ENCODE results near the gene PPP1R13B.

DNA sequence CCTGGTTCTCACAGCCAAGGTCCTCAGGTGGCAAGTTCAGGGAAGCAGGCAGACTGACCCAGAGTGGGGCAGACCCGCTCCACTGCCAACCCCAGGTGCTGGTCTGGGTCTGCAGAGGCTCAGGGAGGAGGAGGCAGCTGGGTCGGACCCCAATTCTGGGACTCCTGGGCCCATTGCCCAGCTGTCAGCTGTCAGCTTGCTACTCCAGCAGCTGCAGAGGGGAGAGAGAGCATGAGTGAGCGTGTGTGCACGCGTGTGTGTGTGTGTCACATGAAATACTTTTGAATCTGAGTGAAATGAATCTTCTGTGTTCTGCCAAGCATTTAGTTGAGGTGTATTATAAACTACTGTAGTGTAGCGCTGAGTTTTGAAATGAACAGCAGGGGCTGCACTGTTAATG, 162.9 kb downstream of the PPP1R13B start:
- TF ChIP-seq, protein P1, sequence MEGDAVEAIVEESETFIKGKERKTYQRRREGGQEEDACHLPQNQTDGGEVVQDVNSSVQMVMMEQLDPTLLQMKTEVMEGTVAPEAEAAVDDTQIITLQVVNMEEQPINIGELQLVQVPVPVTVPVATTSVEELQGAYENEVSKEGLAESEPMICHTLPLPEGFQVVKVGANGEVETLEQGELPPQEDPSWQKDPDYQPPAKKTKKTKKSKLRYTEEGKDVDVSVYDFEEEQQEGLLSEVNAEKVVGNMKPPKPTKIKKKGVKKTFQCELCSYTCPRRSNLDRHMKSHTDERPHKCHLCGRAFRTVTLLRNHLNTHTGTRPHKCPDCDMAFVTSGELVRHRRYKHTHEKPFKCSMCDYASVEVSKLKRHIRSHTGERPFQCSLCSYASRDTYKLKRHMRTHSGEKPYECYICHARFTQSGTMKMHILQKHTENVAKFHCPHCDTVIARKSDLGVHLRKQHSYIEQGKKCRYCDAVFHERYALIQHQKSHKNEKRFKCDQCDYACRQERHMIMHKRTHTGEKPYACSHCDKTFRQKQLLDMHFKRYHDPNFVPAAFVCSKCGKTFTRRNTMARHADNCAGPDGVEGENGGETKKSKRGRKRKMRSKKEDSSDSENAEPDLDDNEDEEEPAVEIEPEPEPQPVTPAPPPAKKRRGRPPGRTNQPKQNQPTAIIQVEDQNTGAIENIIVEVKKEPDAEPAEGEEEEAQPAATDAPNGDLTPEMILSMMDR (IDR thresholded peaks at IDR 0.05; ENCODE audit: low read length): no peak
- no peak for TF ChIP-seq EZH2 (IDR thresholded peaks at IDR 0.05; ENCODE audit: borderline replicate concordance, low read length)
